ENCODE data around the gene PRDX5. TPM values are rescaled to one million over a fixed set of nuclear protein-coding genes. Genes with fewer than 3 reads are reported as not detected.

The PRDX5 gene
- total RNA-seq, 1 donor from 2014 or later, result 299 TPM

- DNase-seq (ENCODE audit: low read depth, low spot score), result no peak
Measured at GRCh38 chr11:64347193-64347867, 29.4 kb downstream of the PRDX5 start.

- DNase-seq (ENCODE audit: low read depth, low spot score), result no peak
Measured at GRCh38 chr11:64348383-64349024, 30.6 kb downstream of the PRDX5 start.

GRCh38 chr11:64349025-64349387 is 31.1 kb downstream of the PRDX5 start:
- DNase-seq (ENCODE audit: low read depth, low spot score), result no peak

- no peak for DNase-seq (ENCODE audit: low read depth, low spot score)
Measured at GRCh38 chr11:64349404-64349803, 31.5 kb downstream of the PRDX5 start.

- DNase-seq (ENCODE audit: low read depth, low spot score), result no peak
Measured at GRCh38 chr11:64351136-64351631, 33.3 kb downstream of the PRDX5 start.

GRCh38 chr11:64352099-64352994 is 34.4 kb downstream of the PRDX5 start:
- no peak for DNase-seq (ENCODE audit: low read depth, low spot score)

GRCh38 chr11:64352995-64353714 is 35.2 kb downstream of the PRDX5 start:
- DNase-seq (ENCODE audit: low read depth, low spot score), result no peak

GRCh38 chr11:64353715-64354506 is 36.0 kb downstream of the PRDX5 start:
- no peak for DNase-seq (ENCODE audit: low read depth, low spot score)

- peak; percentile 51 for DNase-seq (ENCODE audit: low read depth, low spot score)
Measured at GRCh38 chr11:64355078-64355940, 37.4 kb downstream of the PRDX5 start.

- DNase-seq (ENCODE audit: low read depth, low spot score), result no peak
Measured at GRCh38 chr11:64356498-64357411, 38.8 kb downstream of the PRDX5 start.

- no peak for DNase-seq (ENCODE audit: low read depth, low spot score)
Measured at GRCh38 chr11:64357446-64357845, 39.5 kb downstream of the PRDX5 start.

GRCh38 chr11:64357904-64358535 is 40.1 kb downstream of the PRDX5 start:
- no peak for DNase-seq (ENCODE audit: low read depth, low spot score)

GRCh38 chr11:64358536-64358906 is 40.6 kb downstream of the PRDX5 start:
- DNase-seq (ENCODE audit: low read depth, low spot score), result no peak

- no peak for DNase-seq (ENCODE audit: low read depth, low spot score)
Measured at GRCh38 chr11:64358907-64359711, 41.2 kb downstream of the PRDX5 start, which contains the start of gene RPS6KA4. Gene RPS6KA4 (plus strand): TSS chr11:64359162. CDS start chr11:64359236, 74 bp downstream.

GRCh38 chr11:64359712-64360445 is 42.0 kb downstream of the PRDX5 start:
- no peak for DNase-seq (ENCODE audit: low read depth, low spot score)

- DNase-seq (ENCODE audit: low read depth, low spot score), result no peak
Measured at GRCh38 chr11:64360448-64360921, 42.6 kb downstream of the PRDX5 start.

All from pulmonary artery endothelial cell (primary cell).